GM10266 (cell line): Measurements from ENCODE around the gene SRXN1.

Experiments
- DNase-seq: peaks from one replicate; pipeline ENCODE4 v3.0.0; 2012; ENCODE audit errors: extremely low spot score
- CTCF ChIP-seq: IDR thresholded peaks from 2 replicates; pipeline ENCODE4 v1.5.1; 2012; ENCODE audit warnings: mild to moderate bottlenecking, low read depth; ENCODE audit not compliant: control insufficient read depth, insufficient read depth; ENCODE audit errors: missing control alignments

Gene SRXN1

GRCh38 chr20:682123-682522 is 29.1 kb upstream of the SRXN1 start:
- no peak for DNase-seq
- no peak for TF ChIP-seq CTCF

- DNase-seq, result no peak
- TF ChIP-seq CTCF, result no peak
Measured at GRCh38 chr20:680638-681187, 27.7 kb upstream of the SRXN1 start.

GRCh38 chr20:677957-678356 is 25.0 kb upstream of the SRXN1 start:
- no peak for TF ChIP-seq CTCF
- DNase-seq, result no peak

- TF ChIP-seq CTCF, result no peak
- no peak for DNase-seq
Measured at GRCh38 chr20:676967-677366, 24.0 kb upstream of the SRXN1 start.

- no peak for DNase-seq
- no peak for TF ChIP-seq CTCF
Measured at GRCh38 chr20:676315-676937, 23.4 kb upstream of the SRXN1 start.

GRCh38 chr20:675453-676314 is 22.7 kb upstream of the SRXN1 start, which contains the start of gene SCRT2:
Gene SCRT2 (minus strand): TSS chr20:675802. CDS start chr20:675601, 201 bp downstream.
- no peak for TF ChIP-seq CTCF
- DNase-seq, result peak; percentile 81
